Measurements from ENCODE around the gene TEFM. TPM values are rescaled to one million over a fixed set of nuclear protein-coding genes. Genes with fewer than 3 reads are reported as not detected.

The TEFM gene, protein sequence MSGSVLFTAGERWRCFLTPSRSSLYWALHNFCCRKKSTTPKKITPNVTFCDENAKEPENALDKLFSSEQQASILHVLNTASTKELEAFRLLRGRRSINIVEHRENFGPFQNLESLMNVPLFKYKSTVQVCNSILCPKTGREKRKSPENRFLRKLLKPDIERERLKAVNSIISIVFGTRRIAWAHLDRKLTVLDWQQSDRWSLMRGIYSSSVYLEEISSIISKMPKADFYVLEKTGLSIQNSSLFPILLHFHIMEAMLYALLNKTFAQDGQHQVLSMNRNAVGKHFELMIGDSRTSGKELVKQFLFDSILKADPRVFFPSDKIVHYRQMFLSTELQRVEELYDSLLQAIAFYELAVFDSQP
- 11.8 TPM for total RNA-seq (ENCODE audit: unreplicated experiment)
- long read RNA-seq, partial matches to known transcripts = 0 of 3 reads
- long read RNA-seq, other reads (novel, unspliced or antisense) = 2 of 3 reads

DNA sequence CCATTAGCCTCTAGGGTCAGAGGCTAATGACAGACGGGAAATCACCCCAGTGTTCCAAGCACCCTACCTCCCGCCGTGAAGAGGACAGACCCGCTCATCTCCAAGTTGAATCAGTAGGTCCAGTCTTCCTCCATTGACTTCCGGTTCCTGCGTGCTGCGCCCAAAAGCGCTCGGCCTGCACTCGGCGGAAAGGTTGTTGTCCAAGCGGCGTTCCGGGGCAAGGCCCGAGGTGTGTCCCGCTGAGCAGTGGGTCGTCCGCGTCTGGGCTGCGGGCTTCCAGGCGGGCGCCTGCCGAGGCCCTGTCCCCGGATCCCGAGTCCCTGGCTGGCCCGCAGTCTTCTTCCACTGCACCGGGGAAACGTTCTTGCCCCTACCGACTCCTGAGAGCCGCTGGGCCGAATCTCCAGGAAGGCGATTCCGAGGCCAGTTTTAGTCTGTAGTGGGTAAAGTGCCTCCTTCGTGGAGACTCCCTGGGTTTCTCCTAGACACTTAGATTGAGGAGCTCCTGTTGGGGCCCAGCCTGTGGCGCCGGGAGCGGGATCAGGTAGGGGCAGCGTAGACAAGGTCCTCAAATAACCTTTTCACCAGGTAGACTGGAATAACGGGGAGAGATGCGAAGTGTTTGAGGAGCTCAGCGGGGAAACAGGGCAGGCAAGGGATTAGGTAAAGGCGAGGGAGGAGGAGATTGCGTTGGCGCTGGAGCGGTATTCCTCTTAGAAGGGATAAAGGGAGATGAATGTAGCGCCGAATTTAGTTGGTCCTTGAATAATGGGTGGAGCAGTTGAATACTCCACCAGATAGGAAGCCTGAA lies at the start of gene TEFM:
TEFM (minus strand) TSS at position 138 of the 811 bp plus-strand sequence; CDS start at position 98, 40 bp downstream.
- H3K27ac Mint-ChIP-seq (ENCODE audit: unreplicated experiment) = peak within 1 kb of the TSS; percentile 90
- H3K36me3 Mint-ChIP-seq (ENCODE audit: low read depth, unreplicated experiment) = peaks cover 7% of the 10 kb centered on the region
- H3K27me3 Mint-ChIP-seq (ENCODE audit: unreplicated experiment) = peaks cover 1% of the 10 kb centered on the region
- DNase-seq (ENCODE audit: low spot score) = peak; percentile 90
- TF ChIP-seq, protein P1, sequence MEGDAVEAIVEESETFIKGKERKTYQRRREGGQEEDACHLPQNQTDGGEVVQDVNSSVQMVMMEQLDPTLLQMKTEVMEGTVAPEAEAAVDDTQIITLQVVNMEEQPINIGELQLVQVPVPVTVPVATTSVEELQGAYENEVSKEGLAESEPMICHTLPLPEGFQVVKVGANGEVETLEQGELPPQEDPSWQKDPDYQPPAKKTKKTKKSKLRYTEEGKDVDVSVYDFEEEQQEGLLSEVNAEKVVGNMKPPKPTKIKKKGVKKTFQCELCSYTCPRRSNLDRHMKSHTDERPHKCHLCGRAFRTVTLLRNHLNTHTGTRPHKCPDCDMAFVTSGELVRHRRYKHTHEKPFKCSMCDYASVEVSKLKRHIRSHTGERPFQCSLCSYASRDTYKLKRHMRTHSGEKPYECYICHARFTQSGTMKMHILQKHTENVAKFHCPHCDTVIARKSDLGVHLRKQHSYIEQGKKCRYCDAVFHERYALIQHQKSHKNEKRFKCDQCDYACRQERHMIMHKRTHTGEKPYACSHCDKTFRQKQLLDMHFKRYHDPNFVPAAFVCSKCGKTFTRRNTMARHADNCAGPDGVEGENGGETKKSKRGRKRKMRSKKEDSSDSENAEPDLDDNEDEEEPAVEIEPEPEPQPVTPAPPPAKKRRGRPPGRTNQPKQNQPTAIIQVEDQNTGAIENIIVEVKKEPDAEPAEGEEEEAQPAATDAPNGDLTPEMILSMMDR (IDR thresholded peaks at IDR 0.05; ENCODE audit: unreplicated experiment) = no peak
- H3K4me3 Mint-ChIP-seq (ENCODE audit: unreplicated experiment) = peak within 1 kb of the TSS; percentile 99
- H3K9me3 Mint-ChIP-seq (ENCODE audit: unreplicated experiment) = no peaks in the 10 kb centered on the region
- peaks cover 9% of the 10 kb centered on the region for H3K4me1 Mint-ChIP-seq (ENCODE audit: unreplicated experiment)

DNA sequence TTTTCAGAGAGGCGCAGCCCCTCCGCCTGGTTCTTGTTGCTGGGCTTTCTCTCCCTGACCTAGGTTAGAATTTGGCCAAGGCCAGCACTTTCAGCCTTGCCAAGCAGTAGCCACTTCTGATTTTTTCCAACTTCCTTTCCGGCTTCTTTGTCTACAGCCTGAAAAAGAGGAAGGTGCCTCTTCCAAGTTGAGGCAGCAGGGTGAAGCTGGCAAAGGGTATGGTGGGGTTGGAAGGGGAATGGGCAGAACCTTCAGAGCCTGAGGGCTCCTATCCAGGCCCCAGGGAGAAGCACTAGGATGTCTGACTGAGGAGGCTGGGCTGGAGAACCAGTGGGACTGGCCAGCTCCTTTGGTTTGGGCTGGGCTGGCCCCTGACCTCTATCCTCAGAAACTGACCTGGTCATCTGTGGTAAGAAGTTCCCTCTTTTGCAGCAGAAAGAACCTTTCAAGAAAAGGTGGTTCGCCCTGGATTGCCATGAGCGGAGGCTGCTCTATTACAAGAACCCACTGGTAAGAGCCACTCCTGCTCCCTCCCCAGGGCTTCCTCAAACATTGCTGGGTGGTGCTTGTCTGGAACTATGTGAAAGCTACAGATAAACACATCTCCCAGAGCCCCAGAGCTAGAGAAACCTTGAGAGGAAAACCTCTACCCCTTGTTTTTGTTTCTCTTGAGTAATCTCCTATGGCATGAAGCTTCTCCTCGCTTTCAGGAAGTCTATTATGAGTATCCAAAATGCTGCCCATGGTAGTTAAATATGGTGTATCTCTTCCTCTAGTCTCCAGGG lies 48.2 kb upstream of the TEFM start:
- no peak for DNase-seq (ENCODE audit: low spot score)
- Mint-ChIP-seq H3K4me1 (ENCODE audit: unreplicated experiment) (peaks cover 10% of the 10 kb centered on the region), H3K27ac (ENCODE audit: unreplicated experiment) (no peak overlapping the region), H3K27me3 (ENCODE audit: unreplicated experiment) (peaks cover 1% of the 10 kb centered on the region), H3K4me3 (ENCODE audit: unreplicated experiment) (no peak overlapping the region), H3K9me3 (ENCODE audit: unreplicated experiment) (no peaks in the 10 kb centered on the region), H3K36me3 (ENCODE audit: low read depth, unreplicated experiment) (no peaks in the 10 kb centered on the region)
- TF ChIP-seq, protein P1 (IDR thresholded peaks at IDR 0.05; ENCODE audit: unreplicated experiment) = no peak

DNA sequence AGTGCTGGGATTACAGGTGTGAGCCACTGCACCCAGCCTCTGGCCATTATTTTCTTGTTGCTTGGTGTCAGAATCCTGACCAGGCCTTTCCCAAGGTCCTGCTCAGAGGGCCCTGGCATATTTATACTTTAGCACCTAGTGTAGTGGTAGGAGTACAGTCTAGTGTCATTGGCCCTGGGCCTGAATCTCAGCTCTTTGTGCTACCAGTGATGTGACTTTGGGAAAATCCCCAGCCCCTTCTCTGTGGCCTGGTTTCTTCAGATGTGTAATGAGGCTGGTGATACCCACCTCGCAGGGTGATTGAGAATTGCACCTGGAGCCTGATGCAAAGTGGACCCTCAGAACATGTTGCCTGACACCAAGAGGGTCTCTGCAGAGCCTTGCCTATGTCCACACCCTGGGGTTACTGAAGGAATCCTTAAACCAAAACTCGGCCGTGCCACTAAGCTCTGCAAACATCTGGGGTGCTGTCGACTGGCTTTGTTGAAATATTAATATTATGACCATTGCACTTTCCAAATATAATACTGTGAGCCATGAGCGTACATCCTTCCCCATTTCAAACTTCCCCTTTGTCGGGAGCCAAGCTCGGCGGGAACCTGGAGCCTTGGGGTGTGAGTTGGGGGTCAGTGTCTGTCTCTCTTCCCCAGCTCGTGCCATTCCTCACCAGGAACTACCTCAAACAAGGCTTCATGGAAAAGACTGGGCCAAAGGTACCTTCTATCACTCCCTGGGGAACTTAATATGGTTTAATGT lies 46.8 kb upstream of the TEFM start:
- Mint-ChIP-seq H3K4me3 (ENCODE audit: unreplicated experiment) (no peak overlapping the region), H3K27ac (ENCODE audit: unreplicated experiment) (no peak overlapping the region), H3K4me1 (ENCODE audit: unreplicated experiment) (peaks cover 10% of the 10 kb centered on the region), H3K27me3 (ENCODE audit: unreplicated experiment) (peaks cover 2% of the 10 kb centered on the region), H3K9me3 (ENCODE audit: unreplicated experiment) (no peaks in the 10 kb centered on the region), H3K36me3 (ENCODE audit: low read depth, unreplicated experiment) (no peaks in the 10 kb centered on the region)
- DNase-seq (ENCODE audit: low spot score) = no peak
- TF ChIP-seq, protein P1 (IDR thresholded peaks at IDR 0.05; ENCODE audit: unreplicated experiment) = no peak

DNA sequence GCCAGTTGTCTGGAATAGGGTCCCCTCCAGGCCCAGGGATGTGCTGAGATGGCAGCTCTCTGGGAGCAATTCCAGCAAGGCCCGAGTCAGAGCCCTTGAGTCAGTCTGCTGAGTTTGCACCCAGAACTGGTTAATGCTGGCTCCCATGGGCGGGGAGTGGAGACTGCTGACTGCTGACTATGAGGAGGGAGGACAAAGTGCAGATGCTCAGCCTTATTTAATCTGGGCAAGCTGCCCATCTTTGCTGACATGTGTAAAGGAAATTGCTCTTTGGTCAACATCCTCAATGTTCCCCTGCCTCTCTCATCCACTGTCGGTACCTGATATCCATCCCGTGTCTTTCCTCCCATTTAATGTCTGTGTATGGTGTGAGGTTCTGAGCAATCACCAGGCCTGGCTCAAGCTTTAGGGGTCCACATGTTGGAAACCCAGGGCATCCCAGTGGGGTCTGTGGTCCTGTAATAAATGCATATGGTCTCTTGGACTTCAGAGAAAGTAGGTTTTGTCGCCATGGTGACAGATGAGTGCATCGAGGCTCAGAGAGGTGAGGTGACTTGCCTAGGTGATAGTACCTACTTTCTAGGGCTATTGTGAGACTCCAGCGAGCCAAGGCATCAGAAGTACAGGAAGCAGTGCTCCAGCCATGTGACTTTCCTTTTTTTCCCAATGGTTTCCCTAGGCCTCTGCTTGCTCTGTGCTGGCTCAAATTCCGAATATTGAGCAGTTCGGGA lies 44.8 kb upstream of the TEFM start:
- peaks cover 2% of the 10 kb centered on the region for H3K27me3 Mint-ChIP-seq (ENCODE audit: unreplicated experiment)

More for the DNA sequence above, 44.8 kb upstream of the TEFM start:
- TF ChIP-seq, protein P1 (IDR thresholded peaks at IDR 0.05; ENCODE audit: unreplicated experiment) = no peak
- no peaks in the 10 kb centered on the region for H3K36me3 Mint-ChIP-seq (ENCODE audit: low read depth, unreplicated experiment)
- H3K27ac Mint-ChIP-seq (ENCODE audit: unreplicated experiment) = no peak overlapping the region
- H3K4me3 Mint-ChIP-seq (ENCODE audit: unreplicated experiment) = no peak overlapping the region
- DNase-seq (ENCODE audit: low spot score) = no peak
- H3K9me3 Mint-ChIP-seq (ENCODE audit: unreplicated experiment) = no peaks in the 10 kb centered on the region
- peaks cover 3% of the 10 kb centered on the region for H3K4me1 Mint-ChIP-seq (ENCODE audit: unreplicated experiment)

All from endothelial cell (in vitro differentiated cells).